ENCODE measurements around the gene ITGBL1.

GRCh38 chr13:101647760-101648159 is 195.3 kb downstream of the ITGBL1 start:
- TF ChIP-seq MAZ (IDR thresholded peaks at IDR 0.05; ENCODE audit: borderline replicate concordance, low read depth, low read length), result no peak
- no peak for TF ChIP-seq CTCF (conservative IDR thresholded peaks at IDR 0.05; ENCODE audit: low read depth, low read length)
- TF ChIP-seq POLR2A (IDR thresholded peaks at IDR 0.05; ENCODE audit: low read depth, low read length), result no peak
- no peak for TF ChIP-seq NFE2L2 (IDR thresholded peaks at IDR 0.05; ENCODE audit: low read depth, low read length)
- no peak for TF ChIP-seq RFX5 (IDR thresholded peaks at IDR 0.05; ENCODE audit: low read depth, low read length)
- TF ChIP-seq CEBPB (IDR thresholded peaks at IDR 0.05; ENCODE audit: low read depth, low read length), result no peak
- no peak for TF ChIP-seq RCOR1 (IDR thresholded peaks at IDR 0.05; ENCODE audit: insufficient replicate concordance, low read length)
- no peak for TF ChIP-seq SMC3 (IDR thresholded peaks at IDR 0.05; ENCODE audit: low read depth, low read length)
- TF ChIP-seq USF2 (IDR thresholded peaks at IDR 0.05; ENCODE audit: low read depth, low read length), result no peak
- no peak for TF ChIP-seq RAD21 (IDR thresholded peaks at IDR 0.05; ENCODE audit: low read length)
- TF ChIP-seq MXI1 (IDR thresholded peaks at IDR 0.05; ENCODE audit: borderline replicate concordance, low read depth, low read length), result no peak
- no peak for TF ChIP-seq MAFK (IDR thresholded peaks at IDR 0.05; ENCODE audit: low read depth, low read length)
- TF ChIP-seq FOS (IDR thresholded peaks at IDR 0.05; ENCODE audit: low read depth, low read length), result no peak

All from IMR-90 (cell line).